ENCODE measurements around the gene EVA1B.

EVA1B gene

DNA sequence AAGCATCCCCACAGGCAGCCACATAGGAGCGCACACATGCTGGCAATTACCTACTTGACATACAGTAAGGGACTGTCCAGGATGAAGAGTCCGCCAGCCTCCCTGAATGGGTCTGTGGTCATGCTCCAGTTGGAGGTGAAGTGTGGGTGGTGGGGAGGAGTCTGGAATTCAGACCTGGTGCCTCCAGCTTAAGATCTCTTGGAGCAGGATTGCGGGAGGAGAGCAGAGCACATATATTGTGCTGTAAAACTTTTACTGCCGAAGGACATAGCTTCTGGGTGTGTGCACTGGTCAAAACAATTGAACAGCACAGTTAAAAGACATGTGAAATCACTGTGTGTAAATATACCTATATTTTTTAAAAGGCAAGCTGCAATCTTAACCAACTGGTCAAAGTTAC lies 44.4 kb upstream of the EVA1B start:
- no peak overlapping the region for H3K4ac ChIP-seq (ENCODE audit: low read length)
- no peak overlapping the region for H3K14ac ChIP-seq (ENCODE audit: low read length)
- no peak overlapping the region for H2BK120ac ChIP-seq (ENCODE audit: low read depth, low read length)
- no peak overlapping the region for H3K4me3 ChIP-seq (ENCODE audit: low read length in 2 of 2)
- no peak overlapping the region for H2AFZ ChIP-seq (ENCODE audit: low read length)
- H3K23ac ChIP-seq (ENCODE audit: low read depth, low read length, poor library complexity) = no peak overlapping the region
- peaks cover 7 to 25% of the 10 kb centered on the region in 2 donors for H3K36me3 ChIP-seq (replicated peaks in 1 of 2; ENCODE audit: control insufficient read depth in 2 of 2, insufficient read depth in 2 of 2, low read length in 2 of 2)
- no peaks in the 10 kb centered on the region for H3K27me3 ChIP-seq (ENCODE audit: control insufficient read depth in 3 of 3, insufficient read depth in 3 of 3, low read depth in 1 of 3, low read length in 3 of 3)
- H3K4me2 ChIP-seq (ENCODE audit: insufficient read depth, low read length, poor library complexity, severe bottlenecking) = no peak overlapping the region
- no peak overlapping the region for H3K18ac ChIP-seq (ENCODE audit: low read length)
- peaks cover 9% of the 10 kb centered on the region for H3K79me1 ChIP-seq (ENCODE audit: low read depth, low read length)
- H3K9me3 ChIP-seq (replicated peaks in 1 of 2; ENCODE audit: control insufficient read depth in 2 of 2, insufficient read depth in 1 of 2, low read depth in 1 of 2, low read length in 2 of 2) = no peaks in the 10 kb centered on the region
- no CpG with 5 or more reads among the region's 4 CpGs for WGBS, 2 donors (ENCODE audit: extremely low coverage in 2 of 2, insufficient read length in 2 of 2, insufficient replicate concordance in 1 of 2)
- no peak overlapping the region for H2BK5ac ChIP-seq (ENCODE audit: low read length)
- H3K4me1 ChIP-seq (ENCODE audit: control insufficient read depth in 2 of 2, insufficient read depth in 1 of 2, low read depth in 1 of 2, low read length in 2 of 2) = peaks cover 13 to 14% of the 10 kb centered on the region in 2 donors
- no peak overlapping the region for H3K27ac ChIP-seq (replicated peaks; ENCODE audit: low read length)
- peak overlapping the region; percentile 67 for H2AK5ac ChIP-seq (ENCODE audit: low read depth, low read length)
- no peak overlapping the region for H3K9ac ChIP-seq (ENCODE audit: low read depth, low read length, poor library complexity)
- no peak overlapping the region for H2BK12ac ChIP-seq (ENCODE audit: low read length)
- H2BK15ac ChIP-seq (ENCODE audit: low read length) = no peak overlapping the region
- no peak for DNase-seq (ENCODE audit: low spot score)
- no peak overlapping the region for H4K91ac ChIP-seq (ENCODE audit: low read depth, low read length, poor library complexity)
- H4K8ac ChIP-seq (ENCODE audit: low read depth, low read length) = no peak overlapping the region

DNA sequence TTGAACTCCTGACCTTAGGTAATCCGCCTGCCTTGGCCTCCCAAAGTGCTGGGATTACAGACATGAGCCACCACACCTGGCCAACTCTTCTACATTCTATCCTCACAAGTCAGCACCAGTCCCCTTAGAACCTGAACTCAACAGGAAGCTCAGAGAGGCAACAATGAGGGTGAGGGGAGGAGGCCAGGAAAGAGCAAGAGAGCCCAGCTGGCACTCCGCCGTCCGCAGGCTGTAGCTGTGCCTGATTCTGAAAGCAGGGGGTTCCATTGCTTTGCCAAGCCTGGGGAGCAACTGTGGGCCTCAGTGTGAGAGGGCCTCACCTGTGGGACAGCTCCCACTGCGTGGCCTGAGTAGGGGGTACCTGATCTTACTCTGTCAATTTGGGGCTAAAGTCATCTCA lies 43.6 kb upstream of the EVA1B start:
- Histone ChIP-seq H3K27me3 (ENCODE audit: control insufficient read depth in 3 of 3, insufficient read depth in 3 of 3, low read depth in 1 of 3, low read length in 3 of 3) (no peaks in the 10 kb centered on the region), H2BK15ac (ENCODE audit: low read length) (no peak overlapping the region), H3K27ac (replicated peaks; ENCODE audit: low read length) (no peak overlapping the region), H3K23ac (ENCODE audit: low read depth, low read length, poor library complexity) (no peak overlapping the region), H3K79me1 (ENCODE audit: low read depth, low read length) (peaks cover 9% of the 10 kb centered on the region), H2BK12ac (ENCODE audit: low read length) (no peak overlapping the region), H3K4me1 (ENCODE audit: control insufficient read depth in 2 of 2, insufficient read depth in 1 of 2, low read depth in 1 of 2, low read length in 2 of 2) (peaks cover 8 to 12% of the 10 kb centered on the region in 2 donors), H4K91ac (ENCODE audit: low read depth, low read length, poor library complexity) (no peak overlapping the region), H3K4me3 (ENCODE audit: low read length in 2 of 2) (no peak overlapping the region), H3K14ac (ENCODE audit: low read length) (no peak overlapping the region), H2BK120ac (ENCODE audit: low read depth, low read length) (no peak overlapping the region), H3K18ac (ENCODE audit: low read length) (no peak overlapping the region), H3K9ac (ENCODE audit: low read depth, low read length, poor library complexity) (no peak overlapping the region), H3K9me3 (replicated peaks in 1 of 2; ENCODE audit: control insufficient read depth in 2 of 2, insufficient read depth in 1 of 2, low read depth in 1 of 2, low read length in 2 of 2) (no peaks in the 10 kb centered on the region), H3K4ac (ENCODE audit: low read length) (no peak overlapping the region), H3K36me3 (replicated peaks in 1 of 2; ENCODE audit: control insufficient read depth in 2 of 2, insufficient read depth in 2 of 2, low read length in 2 of 2) (peaks cover 10 to 29% of the 10 kb centered on the region in 2 donors), H3K4me2 (ENCODE audit: insufficient read depth, low read length, poor library complexity, severe bottlenecking) (no peak overlapping the region), H2AK5ac (ENCODE audit: low read depth, low read length) (no peak overlapping the region), H2BK5ac (ENCODE audit: low read length) (no peak overlapping the region), H2AFZ (ENCODE audit: low read length) (no peak overlapping the region), H4K8ac (ENCODE audit: low read depth, low read length) (no peak overlapping the region)
- WGBS, 2 donors (ENCODE audit: extremely low coverage in 2 of 2, insufficient read length in 2 of 2, insufficient replicate concordance in 1 of 2) = no CpG with 5 or more reads among the region's 5 CpGs
- DNase-seq (ENCODE audit: low spot score) = no peak

DNA sequence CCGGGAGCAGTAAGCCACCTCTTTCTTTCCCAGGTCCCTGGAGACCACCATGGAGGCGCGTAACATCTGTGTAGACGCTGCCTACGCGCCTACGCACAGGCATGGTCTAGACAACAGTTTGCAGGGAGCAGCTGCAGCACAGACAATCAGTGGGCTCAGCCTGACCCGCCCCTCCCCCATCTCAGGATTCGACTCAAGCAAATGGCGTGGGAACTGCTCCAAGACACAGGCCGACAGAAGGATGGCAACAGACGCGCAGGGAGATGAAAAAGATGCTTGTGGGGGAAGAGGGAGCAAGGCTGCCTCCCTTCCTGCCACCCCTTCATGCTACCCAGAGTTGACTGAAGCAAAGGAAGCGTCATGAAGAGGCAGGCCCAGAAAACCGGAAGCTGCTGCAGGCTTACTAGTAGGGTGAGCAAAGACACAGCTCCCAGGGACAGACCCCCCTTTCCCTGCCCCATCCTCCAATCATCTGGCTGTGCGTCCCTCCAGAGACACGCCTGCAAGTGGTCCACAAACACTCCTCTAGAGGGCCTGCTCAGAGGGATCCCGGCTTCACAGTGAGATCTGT lies 42.7 kb upstream of the EVA1B start:
- Histone ChIP-seq H2BK5ac (ENCODE audit: low read length) (no peak overlapping the region), H3K4ac (ENCODE audit: low read length) (no peak overlapping the region), H2AFZ (ENCODE audit: low read length) (peak overlapping the region; percentile 63), H3K14ac (ENCODE audit: low read length) (peak overlapping the region; percentile 25), H3K27me3 (ENCODE audit: control insufficient read depth in 3 of 3, insufficient read depth in 3 of 3, low read depth in 1 of 3, low read length in 3 of 3) (no peaks in the 10 kb centered on the region), H3K4me2 (ENCODE audit: insufficient read depth, low read length, poor library complexity, severe bottlenecking) (peak overlapping the region; percentile 51), H4K8ac (ENCODE audit: low read depth, low read length) (no peak overlapping the region), H3K4me3 (ENCODE audit: low read length in 2 of 2) (peak overlapping the region in 1 of 2 donors; percentile 20), H3K36me3 (replicated peaks in 1 of 2; ENCODE audit: control insufficient read depth in 2 of 2, insufficient read depth in 2 of 2, low read length in 2 of 2) (peaks cover 10 to 36% of the 10 kb centered on the region in 2 donors), H2AK5ac (ENCODE audit: low read depth, low read length) (no peak overlapping the region), H2BK12ac (ENCODE audit: low read length) (no peak overlapping the region), H3K18ac (ENCODE audit: low read length) (peak overlapping the region; percentile 92), H3K9me3 (replicated peaks in 1 of 2; ENCODE audit: control insufficient read depth in 2 of 2, insufficient read depth in 1 of 2, low read depth in 1 of 2, low read length in 2 of 2) (no peaks in the 10 kb centered on the region), H3K9ac (ENCODE audit: low read depth, low read length, poor library complexity) (peak overlapping the region; percentile 68), H3K23ac (ENCODE audit: low read depth, low read length, poor library complexity) (no peak overlapping the region), H3K27ac (replicated peaks; ENCODE audit: low read length) (peak overlapping the region; percentile 64), H4K91ac (ENCODE audit: low read depth, low read length, poor library complexity) (no peak overlapping the region), H3K79me1 (ENCODE audit: low read depth, low read length) (peaks cover 9% of the 10 kb centered on the region), H2BK15ac (ENCODE audit: low read length) (no peak overlapping the region), H2BK120ac (ENCODE audit: low read depth, low read length) (no peak overlapping the region), H3K4me1 (ENCODE audit: control insufficient read depth in 2 of 2, insufficient read depth in 1 of 2, low read depth in 1 of 2, low read length in 2 of 2) (peaks cover 8 to 14% of the 10 kb centered on the region in 2 donors)
- peak; percentile 57 for DNase-seq (ENCODE audit: low spot score)
- WGBS, 2 donors (ENCODE audit: extremely low coverage in 2 of 2, insufficient read length in 2 of 2, insufficient replicate concordance in 1 of 2) = no CpG with 5 or more reads among the region's 18 CpGs

DNA sequence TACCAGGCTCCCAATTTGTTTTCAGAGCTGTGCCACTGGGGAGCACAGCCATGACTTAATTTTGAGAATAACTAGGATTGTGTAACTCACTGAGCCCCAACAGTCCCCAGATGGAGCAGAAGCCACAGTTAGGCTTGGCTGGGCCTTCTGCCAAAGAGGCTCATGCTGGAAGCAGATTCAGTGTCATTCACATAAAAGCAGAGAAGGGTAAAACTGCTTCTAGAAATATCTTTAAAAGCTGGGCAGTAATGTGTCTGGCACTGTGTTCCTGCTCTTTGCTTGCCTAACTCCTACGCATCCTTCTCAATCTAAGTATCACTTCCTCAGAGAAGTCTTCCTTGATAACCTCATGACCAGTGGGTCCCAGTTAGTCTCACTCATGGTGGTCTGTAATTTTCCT lies 41.9 kb upstream of the EVA1B start:
- H3K23ac ChIP-seq (ENCODE audit: low read depth, low read length, poor library complexity) = no peak overlapping the region
- DNase-seq (ENCODE audit: low spot score) = no peak
- no peak overlapping the region for H2AFZ ChIP-seq (ENCODE audit: low read length)
- H3K27me3 ChIP-seq (ENCODE audit: control insufficient read depth in 3 of 3, insufficient read depth in 3 of 3, low read depth in 1 of 3, low read length in 3 of 3) = no peaks in the 10 kb centered on the region
- H3K4me2 ChIP-seq (ENCODE audit: insufficient read depth, low read length, poor library complexity, severe bottlenecking) = no peak overlapping the region
- peaks cover 10 to 43% of the 10 kb centered on the region in 2 donors for H3K36me3 ChIP-seq (replicated peaks in 1 of 2; ENCODE audit: control insufficient read depth in 2 of 2, insufficient read depth in 2 of 2, low read length in 2 of 2)
- no peak overlapping the region for H3K14ac ChIP-seq (ENCODE audit: low read length)
- no peak overlapping the region for H2BK120ac ChIP-seq (ENCODE audit: low read depth, low read length)
- H4K91ac ChIP-seq (ENCODE audit: low read depth, low read length, poor library complexity) = no peak overlapping the region
- no peaks in the 10 kb centered on the region for H3K9me3 ChIP-seq (replicated peaks in 1 of 2; ENCODE audit: control insufficient read depth in 2 of 2, insufficient read depth in 1 of 2, low read depth in 1 of 2, low read length in 2 of 2)
- H3K79me1 ChIP-seq (ENCODE audit: low read depth, low read length) = peaks cover 8% of the 10 kb centered on the region
- H3K9ac ChIP-seq (ENCODE audit: low read depth, low read length, poor library complexity) = no peak overlapping the region
- H3K27ac ChIP-seq (replicated peaks; ENCODE audit: low read length) = no peak overlapping the region
- H2AK5ac ChIP-seq (ENCODE audit: low read depth, low read length) = no peak overlapping the region
- no peak overlapping the region for H3K18ac ChIP-seq (ENCODE audit: low read length)
- H3K4me3 ChIP-seq (ENCODE audit: low read length in 2 of 2) = no peak overlapping the region
- peaks cover 8 to 14% of the 10 kb centered on the region in 2 donors for H3K4me1 ChIP-seq (ENCODE audit: control insufficient read depth in 2 of 2, insufficient read depth in 1 of 2, low read depth in 1 of 2, low read length in 2 of 2)
- H3K4ac ChIP-seq (ENCODE audit: low read length) = no peak overlapping the region
- no CpG with 5 or more reads among the region's 1 CpG for WGBS, 2 donors (ENCODE audit: extremely low coverage in 2 of 2, insufficient read length in 2 of 2, insufficient replicate concordance in 1 of 2)
- H2BK12ac ChIP-seq (ENCODE audit: low read length) = no peak overlapping the region
- H2BK5ac ChIP-seq (ENCODE audit: low read length) = no peak overlapping the region
- H4K8ac ChIP-seq (ENCODE audit: low read depth, low read length) = no peak overlapping the region
- no peak overlapping the region for H2BK15ac ChIP-seq (ENCODE audit: low read length)
